ENCODE measurements around the gene KRTAP27-1.

KRTAP27-1 gene

DNA sequence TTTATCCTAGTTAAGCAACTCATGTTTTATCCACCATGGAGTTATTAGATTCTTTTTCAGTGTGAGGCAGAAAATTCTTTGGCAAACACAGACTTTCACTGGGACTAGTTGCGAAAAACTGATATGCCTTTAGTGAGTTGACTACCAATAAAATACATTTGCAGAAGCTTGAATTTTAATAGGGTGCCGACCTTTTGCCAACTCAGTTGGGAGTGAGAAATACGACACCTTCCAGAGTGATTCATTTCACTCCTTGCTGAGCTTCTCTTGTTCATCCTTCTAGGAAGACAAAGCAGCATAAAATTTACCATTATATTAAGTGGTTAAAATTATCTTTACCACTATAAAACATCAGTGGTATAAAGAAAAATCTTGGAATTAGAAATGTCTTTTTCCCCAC is 12.1 kb upstream of the KRTAP27-1 start:
- H3K27ac ChIP-seq (ENCODE audit: low read depth, low read length) = no peak overlapping the region
- no peaks in the 10 kb centered on the region for H4K20me1 ChIP-seq (ENCODE audit: control insufficient read depth, insufficient read depth, low read depth, low read length)
- H3K27me3 ChIP-seq (ENCODE audit: control insufficient read depth, low read length) = no peaks in the 10 kb centered on the region
- no peaks in the 10 kb centered on the region for H3K36me3 ChIP-seq (ENCODE audit: control insufficient read depth, low read length)
- no peaks in the 10 kb centered on the region for H3K79me2 ChIP-seq (ENCODE audit: control insufficient read depth, low read length)
- no peaks in the 10 kb centered on the region for H3K4me1 ChIP-seq (ENCODE audit: control insufficient read depth, low read length)
- H3K9me2 ChIP-seq (replicated peaks; ENCODE audit: control insufficient read depth, low read length) = no peaks in the 10 kb centered on the region
- no peaks in the 10 kb centered on the region for H3K9me3 ChIP-seq (ENCODE audit: control insufficient read depth, insufficient read depth, low read length)
- no peak overlapping the region for H3K4me2 ChIP-seq (ENCODE audit: low read length)
- no peak overlapping the region for H3K4me3 ChIP-seq (ENCODE audit: low read length)
- no peaks in the 10 kb centered on the region for H3F3A ChIP-seq (ENCODE audit: control insufficient read depth, insufficient read depth)
- TF ChIP-seq, protein P1, sequence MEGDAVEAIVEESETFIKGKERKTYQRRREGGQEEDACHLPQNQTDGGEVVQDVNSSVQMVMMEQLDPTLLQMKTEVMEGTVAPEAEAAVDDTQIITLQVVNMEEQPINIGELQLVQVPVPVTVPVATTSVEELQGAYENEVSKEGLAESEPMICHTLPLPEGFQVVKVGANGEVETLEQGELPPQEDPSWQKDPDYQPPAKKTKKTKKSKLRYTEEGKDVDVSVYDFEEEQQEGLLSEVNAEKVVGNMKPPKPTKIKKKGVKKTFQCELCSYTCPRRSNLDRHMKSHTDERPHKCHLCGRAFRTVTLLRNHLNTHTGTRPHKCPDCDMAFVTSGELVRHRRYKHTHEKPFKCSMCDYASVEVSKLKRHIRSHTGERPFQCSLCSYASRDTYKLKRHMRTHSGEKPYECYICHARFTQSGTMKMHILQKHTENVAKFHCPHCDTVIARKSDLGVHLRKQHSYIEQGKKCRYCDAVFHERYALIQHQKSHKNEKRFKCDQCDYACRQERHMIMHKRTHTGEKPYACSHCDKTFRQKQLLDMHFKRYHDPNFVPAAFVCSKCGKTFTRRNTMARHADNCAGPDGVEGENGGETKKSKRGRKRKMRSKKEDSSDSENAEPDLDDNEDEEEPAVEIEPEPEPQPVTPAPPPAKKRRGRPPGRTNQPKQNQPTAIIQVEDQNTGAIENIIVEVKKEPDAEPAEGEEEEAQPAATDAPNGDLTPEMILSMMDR (IDR thresholded peaks at IDR 0.05; ENCODE audit: low read depth, low read length, poor library complexity, severe bottlenecking) = no peak
- TF ChIP-seq EZH2phosphoT487 (IDR thresholded peaks at IDR 0.05; ENCODE audit: borderline replicate concordance, low read length) = no peak

DNA sequence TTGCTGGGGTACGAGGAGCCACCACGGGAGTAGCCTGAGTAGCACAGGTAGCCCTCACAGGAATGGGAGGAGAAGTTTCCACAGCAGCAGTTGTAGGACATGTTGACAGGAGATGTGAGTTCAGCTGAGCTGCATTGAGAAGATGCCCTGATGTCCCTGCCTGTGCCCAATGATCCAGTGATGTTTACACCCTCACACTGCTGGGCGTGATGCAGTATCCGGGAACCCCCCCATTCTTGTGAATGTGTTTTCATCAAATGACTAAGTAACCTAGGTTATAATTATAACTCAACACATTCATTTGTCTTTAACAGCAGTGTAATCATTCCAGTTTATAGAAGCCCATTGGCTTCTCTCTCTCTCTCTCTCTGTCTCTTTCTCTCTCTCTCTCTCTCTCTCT is 11.0 kb upstream of the KRTAP27-1 start, which contains the start of gene KRTAP23-1:
Gene KRTAP23-1, minus strand, starts transcription at position 101 of the 400 bp plus-strand sequence. Its CDS starts 0 bp downstream, at position 101.
- Histone ChIP-seq H3K27ac (ENCODE audit: low read depth, low read length) (no peak within 1 kb of the TSS), H3K4me1 (ENCODE audit: control insufficient read depth, low read length) (no peaks in the 10 kb centered on the region), H3K4me2 (ENCODE audit: low read length) (no peak within 1 kb of the TSS), H3K27me3 (ENCODE audit: control insufficient read depth, low read length) (no peaks in the 10 kb centered on the region), H3K36me3 (ENCODE audit: control insufficient read depth, low read length) (no peaks in the 10 kb centered on the region), H3F3A (ENCODE audit: control insufficient read depth, insufficient read depth) (no peaks in the 10 kb centered on the region), H4K20me1 (ENCODE audit: control insufficient read depth, insufficient read depth, low read depth, low read length) (no peaks in the 10 kb centered on the region), H3K9me2 (replicated peaks; ENCODE audit: control insufficient read depth, low read length) (no peaks in the 10 kb centered on the region), H3K4me3 (ENCODE audit: low read length) (no peak within 1 kb of the TSS), H3K9me3 (ENCODE audit: control insufficient read depth, insufficient read depth, low read length) (no peaks in the 10 kb centered on the region), H3K79me2 (ENCODE audit: control insufficient read depth, low read length) (no peaks in the 10 kb centered on the region)
- TF ChIP-seq, protein P1 (IDR thresholded peaks at IDR 0.05; ENCODE audit: low read depth, low read length, poor library complexity, severe bottlenecking) = no peak
- no peak for TF ChIP-seq EZH2phosphoT487 (IDR thresholded peaks at IDR 0.05; ENCODE audit: borderline replicate concordance, low read length)

DNA sequence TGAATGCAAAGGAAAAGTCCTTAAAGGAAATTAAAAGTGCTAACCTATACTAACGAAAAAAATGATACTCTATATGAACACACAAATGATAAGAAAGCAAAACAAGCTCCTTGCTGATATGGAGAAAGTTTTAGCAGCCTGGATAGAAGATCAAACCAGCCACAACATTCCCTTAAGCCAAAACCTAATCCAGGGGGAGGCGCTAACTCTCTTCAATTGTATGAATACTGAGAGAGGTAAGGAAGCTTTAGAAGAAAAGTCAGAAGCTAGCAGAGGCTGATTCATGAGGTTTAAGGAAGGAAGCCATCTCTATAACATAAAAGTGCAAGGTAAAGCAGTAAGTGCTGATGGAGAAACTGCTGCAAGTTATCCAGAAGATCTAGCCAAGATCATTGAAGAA is 7.5 kb upstream of the KRTAP27-1 start:
- Histone ChIP-seq H4K20me1 (ENCODE audit: control insufficient read depth, insufficient read depth, low read depth, low read length) (no peaks in the 10 kb centered on the region), H3K27me3 (ENCODE audit: control insufficient read depth, low read length) (no peaks in the 10 kb centered on the region), H3F3A (ENCODE audit: control insufficient read depth, insufficient read depth) (no peaks in the 10 kb centered on the region), H3K9me3 (ENCODE audit: control insufficient read depth, insufficient read depth, low read length) (no peaks in the 10 kb centered on the region), H3K4me3 (ENCODE audit: low read length) (no peak overlapping the region), H3K4me2 (ENCODE audit: low read length) (no peak overlapping the region), H3K9me2 (replicated peaks; ENCODE audit: control insufficient read depth, low read length) (no peaks in the 10 kb centered on the region), H3K79me2 (ENCODE audit: control insufficient read depth, low read length) (no peaks in the 10 kb centered on the region), H3K4me1 (ENCODE audit: control insufficient read depth, low read length) (no peaks in the 10 kb centered on the region), H3K36me3 (ENCODE audit: control insufficient read depth, low read length) (no peaks in the 10 kb centered on the region), H3K27ac (ENCODE audit: low read depth, low read length) (no peak overlapping the region)
- TF ChIP-seq EZH2phosphoT487 (IDR thresholded peaks at IDR 0.05; ENCODE audit: borderline replicate concordance, low read length) = no peak

DNA sequence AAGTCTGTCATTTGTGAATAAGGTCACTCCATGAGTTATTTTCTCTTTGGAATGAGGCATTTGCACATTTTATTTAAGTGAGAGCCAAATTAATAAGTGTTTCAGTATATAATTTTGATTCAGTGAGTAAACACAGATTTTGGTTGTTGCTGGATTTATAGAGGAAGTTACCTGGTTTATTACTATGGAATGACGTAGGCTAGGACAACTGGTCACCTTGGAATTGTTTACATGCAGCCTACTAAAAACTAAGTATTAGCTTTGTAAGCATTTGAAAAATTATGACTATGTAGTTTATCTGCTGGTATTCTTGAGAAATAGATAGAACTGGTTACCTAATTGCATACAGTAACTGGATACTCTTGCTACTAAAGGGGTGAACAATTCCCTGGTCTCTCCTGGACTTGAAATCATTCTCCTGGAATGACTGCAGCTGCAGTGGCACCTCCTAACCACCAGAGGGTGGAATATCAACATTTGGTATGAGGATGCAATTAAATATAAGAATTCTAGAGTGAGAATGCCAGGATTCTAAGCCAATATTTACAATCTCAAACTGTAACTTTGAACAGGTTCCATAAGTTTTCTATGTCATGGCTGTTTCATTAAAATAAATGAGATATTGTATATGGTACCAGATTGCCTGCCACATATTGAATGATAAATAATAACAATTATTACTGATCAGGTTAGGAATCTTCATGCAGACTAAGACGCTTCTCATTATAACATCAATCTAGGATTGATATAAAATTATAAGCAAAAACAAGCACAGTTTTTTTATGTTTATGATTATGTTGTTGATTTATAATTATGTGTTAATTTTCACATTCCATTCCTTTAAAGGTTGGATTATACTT is 3.5 kb upstream of the KRTAP27-1 start:
- Histone ChIP-seq H3K4me1 (ENCODE audit: control insufficient read depth, low read length) (no peaks in the 10 kb centered on the region), H3K36me3 (ENCODE audit: control insufficient read depth, low read length) (no peaks in the 10 kb centered on the region), H3F3A (ENCODE audit: control insufficient read depth, insufficient read depth) (no peaks in the 10 kb centered on the region), H3K9me3 (ENCODE audit: control insufficient read depth, insufficient read depth, low read length) (no peaks in the 10 kb centered on the region), H3K4me2 (ENCODE audit: low read length) (no peak overlapping the region), H3K79me2 (ENCODE audit: control insufficient read depth, low read length) (no peaks in the 10 kb centered on the region), H3K27me3 (ENCODE audit: control insufficient read depth, low read length) (no peaks in the 10 kb centered on the region), H4K20me1 (ENCODE audit: control insufficient read depth, insufficient read depth, low read depth, low read length) (no peaks in the 10 kb centered on the region), H3K27ac (ENCODE audit: low read depth, low read length) (no peak overlapping the region), H3K9me2 (replicated peaks; ENCODE audit: control insufficient read depth, low read length) (no peaks in the 10 kb centered on the region), H3K4me3 (ENCODE audit: low read length) (no peak overlapping the region)
- TF ChIP-seq EZH2phosphoT487 (IDR thresholded peaks at IDR 0.05; ENCODE audit: borderline replicate concordance, low read length) = no peak
- TF ChIP-seq, protein P1 (IDR thresholded peaks at IDR 0.05; ENCODE audit: low read depth, low read length, poor library complexity, severe bottlenecking) = peak; percentile 78
